ENCODE data around the gene F2R. TPM values are rescaled to one million over a fixed set of nuclear protein-coding genes. Genes with fewer than 3 reads are reported as not detected.

F2R gene
- total and polyA plus RNA-seq, 12 donors, result 3.1 to 20.9 (median 11.1) TPM

GRCh38 chr5:76715486-76715735 lies 515 bp upstream of the F2R start:
- Histone ChIP-seq H3K36me3 (no peaks in the 10 kb centered on the region), H3K27me3 (peaks cover 0 to 42% (median 10%) of the 10 kb centered on the region in 7 donors), H3K9me3 (peaks cover 0 to 3% (median 0%) of the 10 kb centered on the region in 11 donors), H3K4me1 (peaks cover 0 to 49% (median 27%) of the 10 kb centered on the region in 9 donors), H3K4me3 (peak overlapping the region; percentile 68 to 98 (median 84)), H3K27ac (peak overlapping the region; percentile 67 to 93 (median 83))
- DNase-seq (no peak), ATAC-seq (no peak)
- TF ChIP-seq CTCF (IDR thresholded peaks at IDR 0.05), result no peak
- 1% methylated on average over 14 of the region's 14 CpGs for WGBS, 2 donors
- intact Hi-C loops (cut with DNase I), result loop anchor here in 5 of 10 donors (5.0 to 10.0 kb wide), 3 partner anchors 57 to 111 kb away; no protein-coding TSS in a partner anchor

- intact Hi-C loops (cut with DNase I), result loop anchor here in 5 of 10 donors (5.0 to 10.0 kb wide), 3 partner anchors 56 to 112 kb away; no protein-coding TSS in a partner anchor
- TF ChIP-seq CTCF (IDR thresholded peaks at IDR 0.05), result no peak
- H3K36me3 ChIP-seq, result no peaks in the 10 kb centered on the region
- H3K27ac ChIP-seq, result peak overlapping the region; percentile 67 to 93 (median 83)
- peaks cover 0 to 42% (median 10%) of the 10 kb centered on the region in 7 donors for H3K27me3 ChIP-seq
- H3K4me3 ChIP-seq, result peak overlapping the region; percentile 68 to 98 (median 84)
- ATAC-seq, result peak in 3 of 8 donors; percentile 21 to 34 (median 24)
- WGBS, 2 donors, result 6 to 7% methylated on average over 29 of the region's 29 CpGs
- peaks cover 0 to 61% (median 33%) of the 10 kb centered on the region in 9 donors for H3K4me1 ChIP-seq
- peak; percentile 23 to 38 for DNase-seq
- H3K9me3 ChIP-seq, result peaks cover 0 to 3% (median 0%) of the 10 kb centered on the region in 11 donors
Measured at GRCh38 chr5:76716456-76717157, 681 bp downstream of the F2R start.

GRCh38 chr5:76717222-76718083 lies 1.5 kb downstream of the F2R start:
- ATAC-seq (no peak), DNase-seq (no peak)
- Histone ChIP-seq H3K36me3 (no peaks in the 10 kb centered on the region), H3K27me3 (peaks cover 0 to 42% (median 10%) of the 10 kb centered on the region in 7 donors), H3K4me3 (peak overlapping the region in 9 of 10 donors; percentile 68 to 98 (median 87)), H3K27ac (peak overlapping the region in 7 of 10 donors; percentile 29 to 93 (median 89)), H3K4me1 (peaks cover 0 to 65% (median 33%) of the 10 kb centered on the region in 9 donors), H3K9me3 (peaks cover 0 to 2% (median 0%) of the 10 kb centered on the region in 11 donors)
- intact Hi-C loops (cut with DNase I), result loop anchor here in 5 of 10 donors (5.0 to 10.0 kb wide), 3 partner anchors 55 to 113 kb away; no protein-coding TSS in a partner anchor
- no peak for TF ChIP-seq CTCF (IDR thresholded peaks at IDR 0.05)
- 57 to 62% methylated on average over 11 of the region's 11 CpGs for WGBS, 2 donors

GRCh38 chr5:76718381-76718832 lies 2.5 kb downstream of the F2R start:
- Histone ChIP-seq H3K9me3 (no peaks in the 10 kb centered on the region), H3K27ac (peak overlapping the region in 5 of 10 donors; percentile 85 to 93 (median 89)), H3K27me3 (peaks cover 0 to 42% (median 10%) of the 10 kb centered on the region in 7 donors), H3K4me1 (peaks cover 0 to 73% (median 33%) of the 10 kb centered on the region in 9 donors), H3K36me3 (no peaks in the 10 kb centered on the region), H3K4me3 (peak overlapping the region in 7 of 10 donors; percentile 68 to 98 (median 82))
- intact Hi-C loops (cut with DNase I), result loop anchor here in 5 of 10 donors (5.0 to 10.0 kb wide), 3 partner anchors 54 to 114 kb away; no protein-coding TSS in a partner anchor
- DNase-seq (peak in 1 of 2 donors; percentile 34), ATAC-seq (peak in 4 of 8 donors; percentile 5 to 33 (median 25))
- no peak for TF ChIP-seq CTCF (IDR thresholded peaks at IDR 0.05)
- 56 to 72% methylated on average over 5 of the region's 5 CpGs for WGBS, 2 donors

All from heart right ventricle (tissue), 16 donors.